HepG2 (cell line): ENCODE measurements around the gene TMEM217. TPM values are rescaled to one million over a fixed set of nuclear protein-coding genes. Genes with fewer than 3 reads are reported as not detected.
A peak's percentile ranks its signal among the peaks of the same experiment; 100 is the strongest.

ENCODE experiments used
- AGO2 ChIP-seq: fragments of 200-400 bp; formaldehyde crosslinking; optimal IDR thresholded peaks from 2 replicates; pipeline ENCODE3; 2017; ENCODE audit warnings: mild to moderate bottlenecking, low read depth, low read length, moderate library complexity
- CHCHD3 ChIP-seq: sonication (generic); formaldehyde crosslinking; IDR thresholded peaks from 2 replicates; pipeline ENCODE4 v1.8.0; 2022; ENCODE audit warnings: mild to moderate bottlenecking, missing genetic modification reagents, moderate library complexity
- CREBL2 ChIP-seq: sonication (generic); formaldehyde crosslinking; IDR thresholded peaks from 2 replicates; pipeline ENCODE4 v1.8.1; 2023; ENCODE audit warnings: missing genetic modification reagents, mild to moderate bottlenecking, borderline replicate concordance
- CREM ChIP-seq, 2 experiments: sonication (generic) in 1 of 2; formaldehyde crosslinking in 1 of 2; IDR thresholded peaks; 2 replicates each; pipeline versions ENCODE4 v1.4.0 to v1.6.1; 2016 to 2020; ENCODE audit warnings: antibody characterized with exemption in 1 of 2, mild to moderate bottlenecking in 1 of 2, missing genetic modification reagents in 1 of 2
- KAT8 ChIP-seq: IDR thresholded peaks from 2 replicates; pipeline ENCODE4 v1.6.1; 2016; ENCODE audit warnings: missing genetic modification reagents, missing compliant biosample characterization
- MED1 ChIP-seq: sonication (generic); formaldehyde crosslinking; IDR thresholded peaks from 2 replicates; pipeline ENCODE4 v1.4.0; 2020; ENCODE audit warnings: missing genetic modification reagents
- NKX3-1 ChIP-seq: sonication (generic); formaldehyde crosslinking; IDR thresholded peaks from 2 replicates; pipeline ENCODE4 v1.5.0; 2020; ENCODE audit warnings: missing genetic modification reagents
- PATZ1 ChIP-seq: sonication (generic); formaldehyde crosslinking; IDR thresholded peaks from 2 replicates; pipeline ENCODE4 v1.4.0; 2020; ENCODE audit warnings: missing genetic modification reagents
- PAXIP1 ChIP-seq: sonication (generic); formaldehyde crosslinking; conservative IDR thresholded peaks from 2 replicates; pipeline ENCODE4 v1.4.0; 2020; ENCODE audit warnings: mild to moderate bottlenecking, missing genetic modification reagents, moderate library complexity
- PRMT3 ChIP-seq: sonication (generic); formaldehyde crosslinking; IDR thresholded peaks from 2 replicates; pipeline ENCODE4 v1.8.1; 2022; ENCODE audit warnings: low read depth, mild to moderate bottlenecking, moderate library complexity, missing genetic modification reagents, borderline replicate concordance
- ZBTB14 ChIP-seq: sonication (generic); formaldehyde crosslinking; IDR thresholded peaks from 2 replicates; pipeline ENCODE4 v1.4.0; 2020; ENCODE audit warnings: missing genetic modification reagents
- ZMYM4 ChIP-seq: sonication (generic); formaldehyde crosslinking; IDR thresholded peaks from 2 replicates; pipeline ENCODE4 v1.8.1; 2023; ENCODE audit warnings: mild to moderate bottlenecking, missing genetic modification reagents
- ZNF253 ChIP-seq: sonication (generic); formaldehyde crosslinking; IDR thresholded peaks from 2 replicates; pipeline ENCODE4 v1.8.0; 2022; ENCODE audit warnings: mild to moderate bottlenecking, missing genetic modification reagents, borderline replicate concordance
- ZNF263 ChIP-seq: sonication (generic); formaldehyde crosslinking; IDR thresholded peaks from 2 replicates; pipeline ENCODE4 v1.4.0; 2020; ENCODE audit warnings: missing genetic modification reagents
- ZNF354B ChIP-seq: sonication (generic); formaldehyde crosslinking; IDR thresholded peaks from 2 replicates; pipeline ENCODE4 v1.8.0; 2022; ENCODE audit warnings: mild to moderate bottlenecking, missing genetic modification reagents
- ZNF441 ChIP-seq: sonication (generic); formaldehyde crosslinking; IDR thresholded peaks from 2 replicates; pipeline ENCODE4 v1.7.0; 2021; ENCODE audit warnings: missing genetic modification reagents, borderline replicate concordance
- ZNF563 ChIP-seq: sonication (generic); formaldehyde crosslinking; IDR thresholded peaks from 2 replicates; pipeline ENCODE4 v1.8.0; 2022; ENCODE audit warnings: mild to moderate bottlenecking, moderate library complexity, missing genetic modification reagents
- ZNF7 ChIP-seq: IDR thresholded peaks from 2 replicates; pipeline ENCODE4 v1.6.1; 2016; ENCODE audit warnings: missing biosample characterization, missing genetic modification reagents
- ZNF737 ChIP-seq: sonication (generic); formaldehyde crosslinking; IDR thresholded peaks from 2 replicates; pipeline ENCODE4 v1.5.0; 2020; ENCODE audit warnings: missing genetic modification reagents, mild to moderate bottlenecking, borderline replicate concordance
- ZNF790 ChIP-seq: sonication (generic); formaldehyde crosslinking; IDR thresholded peaks from 2 replicates; pipeline ENCODE4 v1.8.0; 2022; ENCODE audit warnings: missing genetic modification reagents, mild to moderate bottlenecking, borderline replicate concordance
- ZSCAN21 ChIP-seq: sonication (generic); formaldehyde crosslinking; IDR thresholded peaks from 2 replicates; pipeline ENCODE4 v1.8.0; 2022; ENCODE audit warnings: mild to moderate bottlenecking, missing genetic modification reagents, moderate library complexity, borderline replicate concordance
- polyA plus RNA-seq, 8 experiments: library from polyadenylated mRNA; depleted of rRNA in 3 of 8; stranded (reverse) in 7 of 8; unstranded in 1 of 8; fragments of >200 nt; fragmentation: Illumina TruSeq in 4 of 8; extraction: Trizol in 4 of 8; gene quantifications; 2 replicates each; pipeline versions ENCODE4 v1.2.1 to v1.2.3, GENCODE V29; 2011 to 2016; ENCODE audit warnings: low read depth in 4 of 8, missing spikeins in 1 of 8, mixed read lengths in 1 of 8; ENCODE audit not compliant: insufficient read depth in 1 of 8
- total RNA-seq, 5 experiments: library from RNA; depleted of rRNA; stranded (reverse); fragments of >200 nt; fragmentation: Illumina TruSeq; extraction: Trizol; gene quantifications; 2 replicates each; pipeline ENCODE4 v1.2.3, GENCODE V29; 2016; ENCODE audit warnings: low read depth in 1 of 5

Gene TMEM217
- total and polyA plus RNA-seq, 2 of the 13 experiments (the other 11 are each of a cell fraction or from before 2014, with no cell fraction given), result 2.3 to 3.4 TPM

- no peak for TF ChIP-seq KAT8
- no peak for TF ChIP-seq ZNF354B (CRISPR knock-in tag)
- peak; percentile 64; the same call in 1 of the 2 replicates for TF ChIP-seq ZSCAN21
- no peak for TF ChIP-seq ZNF7 (CRISPR knock-in tag)
- no peak for TF ChIP-seq CREM (IDR thresholded peaks at IDR 0.05)
- no peak for TF ChIP-seq CREM (CRISPR knock-in tag; IDR thresholded peaks at IDR 0.05)
- TF ChIP-seq NKX3-1 (CRISPR knock-in tag), result peak; percentile 19; the same call in 1 of the 2 replicates
- peak; percentile 86 for TF ChIP-seq AGO2
- TF ChIP-seq CHCHD3 (CRISPR knock-in tag), result no peak; the same call in 1 of the 2 replicates
- TF ChIP-seq ZMYM4 (CRISPR knock-in tag), result 0 out of 2 replicates have a peak, but pooled peaks have one; percentile 19
- no peak for TF ChIP-seq ZNF790 (CRISPR knock-in tag)
- no peak for TF ChIP-seq ZNF253 (CRISPR knock-in tag)
- no peak; the same call in 1 of the 2 replicates for TF ChIP-seq ZBTB14
- no peak for TF ChIP-seq PRMT3 (CRISPR knock-in tag)
- no peak; the same call in 1 of the 2 replicates for TF ChIP-seq ZNF263 (CRISPR knock-in tag)
- peak; percentile 56 for TF ChIP-seq MED1 (CRISPR knock-in tag)
- peak; percentile 47; the same call in 1 of the 2 replicates for TF ChIP-seq CREBL2 (CRISPR knock-in tag)
- TF ChIP-seq ZNF563 (CRISPR knock-in tag), result no peak; the same call in 1 of the 2 replicates
- TF ChIP-seq PAXIP1, result no peak
- peak; percentile 44; the same call in 1 of the 2 replicates for TF ChIP-seq ZNF441 (CRISPR knock-in tag)
- no peak for TF ChIP-seq ZNF737
- TF ChIP-seq PATZ1, result peak; percentile 68
Measured at GRCh38 chr6:37170273-37171200, 87.4 kb downstream of the TMEM217 start (continued).
